NCI-H345 treated with DMSO at 0.1 percent for 48 hours (cell line): Measurements from ENCODE around the gene ADD2.
A peak's percentile ranks its signal among the peaks of the same experiment; 100 is the strongest.
"Not testable (repeated sequence)": the region's sequence is repeated elsewhere in the genome, so short reads cannot be mapped to it uniquely, and the experiment has no call there.

Source experiments
- DNase-seq: peaks from one replicate; lab custom pipeline; 2025; ENCODE audit not compliant: unreplicated experiment; lab: John Stamatoyannopoulos, UW

ADD2 gene

GRCh38 chr2:70647873-70648481 is 120.0 kb downstream of the ADD2 start:
- DNase-seq: peak; percentile 69

- DNase-seq: no peak
Measured at GRCh38 chr2:70646420-70646818, 121.6 kb downstream of the ADD2 start.

GRCh38 chr2:70645733-70646419 is 122.1 kb downstream of the ADD2 start:
- DNase-seq: no peak

GRCh38 chr2:70643715-70644114 is 124.3 kb downstream of the ADD2 start:
- no peak for DNase-seq

GRCh38 chr2:70641263-70641784 is 126.7 kb downstream of the ADD2 start:
- DNase-seq: no peak

GRCh38 chr2:70639841-70640436 is 128.1 kb downstream of the ADD2 start:
- DNase-seq: no peak

GRCh38 chr2:70638561-70638960 is 129.4 kb downstream of the ADD2 start:
- no peak for DNase-seq

GRCh38 chr2:70633508-70633907 is 134.5 kb downstream of the ADD2 start:
- DNase-seq: no peak

- no peak for DNase-seq
Measured at GRCh38 chr2:70632966-70633365, 135.0 kb downstream of the ADD2 start.

GRCh38 chr2:70632388-70632787 is 135.6 kb downstream of the ADD2 start:
- no peak for DNase-seq

- no peak for DNase-seq
Measured at GRCh38 chr2:70630761-70631160, 137.2 kb downstream of the ADD2 start.

GRCh38 chr2:70627211-70627898 is 140.6 kb downstream of the ADD2 start:
- peak; percentile 11 for DNase-seq

GRCh38 chr2:70626254-70626990 is 141.6 kb downstream of the ADD2 start:
- DNase-seq: no peak

GRCh38 chr2:70621536-70621935 is 146.5 kb downstream of the ADD2 start:
- not testable (repeated sequence) for DNase-seq

GRCh38 chr2:70620020-70620419 is 148.0 kb downstream of the ADD2 start:
- DNase-seq: no peak

- DNase-seq: no peak
Measured at GRCh38 chr2:70619167-70619566, 148.8 kb downstream of the ADD2 start.

GRCh38 chr2:70616168-70616694 is 151.8 kb downstream of the ADD2 start:
- DNase-seq: peak; percentile 44

- no peak for DNase-seq
Measured at GRCh38 chr2:70615222-70615621, 152.8 kb downstream of the ADD2 start.

- no peak for DNase-seq
Measured at GRCh38 chr2:70613521-70613920, 154.5 kb downstream of the ADD2 start.

GRCh38 chr2:70612574-70612973 is 155.4 kb downstream of the ADD2 start:
- no peak for DNase-seq

- no peak for DNase-seq
Measured at GRCh38 chr2:70608373-70608772, 159.6 kb downstream of the ADD2 start.
